ENCODE measurements around the gene KLK13.

KLK13 gene

GRCh38 chr19:51064534-51065220, at the start of gene KLK13:
TSS of gene KLK13 (minus strand) at chr19:51065092. CDS start at chr19:51065067, 25 bp downstream.
- no peak for TF ChIP-seq ZNF274 (IDR thresholded peaks at IDR 0.05; ENCODE audit: low read depth, low read length)
- no peak within 1 kb of the TSS for H3K4me3 ChIP-seq (ENCODE audit: low read length)

- TF ChIP-seq ZNF274 (IDR thresholded peaks at IDR 0.05; ENCODE audit: low read depth, low read length) = no peak
Observed at GRCh38 chr19:51114087-51114729, 49.3 kb upstream of the KLK13 start.

GRCh38 chr19:51111606-51112005, 46.7 kb upstream of the KLK13 start:
- no peak overlapping the region for H3K4me3 ChIP-seq (ENCODE audit: low read length)
- no peak for TF ChIP-seq ZNF274 (IDR thresholded peaks at IDR 0.05; ENCODE audit: low read depth, low read length)

More at GRCh38 chr19:51114087-51114729, 49.3 kb upstream of the KLK13 start:
- H3K4me3 ChIP-seq (ENCODE audit: low read length) = no peak overlapping the region

GRCh38 chr19:51110666-51110971, 45.7 kb upstream of the KLK13 start:
- H3K4me3 ChIP-seq (ENCODE audit: low read length) = no peak overlapping the region
- TF ChIP-seq ZNF274 (IDR thresholded peaks at IDR 0.05; ENCODE audit: low read depth, low read length) = no peak

GRCh38 chr19:51108805-51109146, 43.9 kb upstream of the KLK13 start:
- H3K4me3 ChIP-seq (ENCODE audit: low read length) = peak overlapping the region; percentile 50; the same call in 1 of the 2 replicates
- TF ChIP-seq ZNF274 (IDR thresholded peaks at IDR 0.05; ENCODE audit: low read depth, low read length) = no peak

- H3K4me3 ChIP-seq (ENCODE audit: low read length) = peak within 1 kb of the TSS; percentile 83
- no peak for TF ChIP-seq ZNF274 (IDR thresholded peaks at IDR 0.05; ENCODE audit: low read depth, low read length)
Observed at GRCh38 chr19:51108066-51108804, 43.3 kb upstream of the KLK13 start, which contains the start of gene CTU1. TSS of gene CTU1 (minus strand) at chr19:51108409. CDS start at chr19:51104569, 3,840 bp downstream.

- peak overlapping the region; percentile 83 for H3K4me3 ChIP-seq (ENCODE audit: low read length)
- TF ChIP-seq ZNF274 (IDR thresholded peaks at IDR 0.05; ENCODE audit: low read depth, low read length) = no peak
Observed at GRCh38 chr19:51107406-51108065, 42.6 kb upstream of the KLK13 start.

GRCh38 chr19:51103926-51104341, 39.0 kb upstream of the KLK13 start:
- no peak for TF ChIP-seq ZNF274 (IDR thresholded peaks at IDR 0.05; ENCODE audit: low read depth, low read length)
- H3K4me3 ChIP-seq (ENCODE audit: low read length) = no peak overlapping the region

GRCh38 chr19:51102991-51103390, 38.1 kb upstream of the KLK13 start:
- TF ChIP-seq ZNF274 (IDR thresholded peaks at IDR 0.05; ENCODE audit: low read depth, low read length) = no peak
- no peak overlapping the region for H3K4me3 ChIP-seq (ENCODE audit: low read length)

GRCh38 chr19:51101171-51101865, 36.4 kb upstream of the KLK13 start:
- no peak overlapping the region for H3K4me3 ChIP-seq (ENCODE audit: low read length)
- no peak for TF ChIP-seq ZNF274 (IDR thresholded peaks at IDR 0.05; ENCODE audit: low read depth, low read length)

- no peak for TF ChIP-seq ZNF274 (IDR thresholded peaks at IDR 0.05; ENCODE audit: low read depth, low read length)
- no peak overlapping the region for H3K4me3 ChIP-seq (ENCODE audit: low read length)
Observed at GRCh38 chr19:51100601-51101000, 35.7 kb upstream of the KLK13 start.

GRCh38 chr19:51099047-51099382, 34.1 kb upstream of the KLK13 start:
- no peak overlapping the region for H3K4me3 ChIP-seq (ENCODE audit: low read length)
- TF ChIP-seq ZNF274 (IDR thresholded peaks at IDR 0.05; ENCODE audit: low read depth, low read length) = no peak

GRCh38 chr19:51098365-51099046, 33.6 kb upstream of the KLK13 start:
- TF ChIP-seq ZNF274 (IDR thresholded peaks at IDR 0.05; ENCODE audit: low read depth, low read length) = no peak
- no peak overlapping the region for H3K4me3 ChIP-seq (ENCODE audit: low read length)
